ENCODE data around the gene NRXN3.

Gene NRXN3

DNA sequence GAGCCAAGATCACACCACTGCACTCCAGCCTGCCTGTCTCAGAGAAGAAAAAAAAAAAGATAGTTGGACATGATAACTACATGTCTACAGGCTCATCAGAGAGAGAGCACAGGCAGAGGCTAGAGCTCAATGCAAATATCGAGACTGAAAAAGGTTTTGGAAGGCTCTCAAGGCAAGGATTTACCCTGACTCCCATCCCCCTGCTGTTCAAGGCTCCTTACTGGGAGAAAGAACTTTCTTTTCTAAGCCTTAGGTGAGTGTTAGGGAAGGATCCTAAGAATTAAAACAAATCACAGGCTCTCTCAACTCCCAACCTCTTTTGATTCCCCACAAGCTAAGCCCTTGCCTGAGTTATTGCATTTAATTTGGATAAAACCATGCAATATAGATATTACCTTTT lies 1516.0 kb downstream of the NRXN3 start:
- DNase-seq = no peak

DNA sequence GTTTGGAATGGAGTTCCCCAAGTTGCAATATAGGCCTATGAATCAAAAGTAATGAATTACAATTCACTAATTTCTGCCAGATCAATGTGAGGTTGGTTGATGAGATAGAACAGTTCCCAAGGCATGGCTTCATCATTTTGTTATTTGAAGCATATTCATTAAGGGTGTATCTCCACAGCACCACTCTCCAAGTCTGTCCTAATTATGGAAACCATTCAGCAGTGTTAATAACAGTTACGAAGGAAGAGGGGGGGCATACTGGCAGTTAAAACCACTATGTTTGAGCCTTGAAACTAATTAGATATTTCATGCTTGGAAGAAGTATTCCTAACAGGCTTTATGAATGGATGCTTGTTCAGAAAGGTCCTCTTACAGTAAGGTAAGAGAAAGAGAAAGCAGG lies 1520.8 kb downstream of the NRXN3 start:
- DNase-seq = no peak

DNA sequence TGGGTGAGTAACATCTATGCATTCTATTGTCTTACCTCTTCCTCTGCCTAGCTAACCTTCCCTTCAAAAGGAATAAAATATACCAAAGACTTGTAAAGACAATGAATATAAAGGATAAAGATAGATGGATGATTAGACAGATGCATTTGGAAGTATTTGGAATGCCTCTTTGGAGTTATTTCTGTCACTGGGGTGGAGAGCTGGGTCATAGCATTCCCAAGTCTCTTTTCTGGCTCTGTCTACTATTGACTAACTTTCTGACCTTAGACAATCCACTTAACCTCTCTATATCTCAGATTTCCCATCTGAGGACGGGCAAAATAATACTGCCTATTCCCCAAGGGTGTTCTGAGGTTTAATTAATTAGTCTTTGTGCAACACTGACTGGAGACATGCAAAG lies 1523.8 kb downstream of the NRXN3 start:
- no peak for DNase-seq

DNA sequence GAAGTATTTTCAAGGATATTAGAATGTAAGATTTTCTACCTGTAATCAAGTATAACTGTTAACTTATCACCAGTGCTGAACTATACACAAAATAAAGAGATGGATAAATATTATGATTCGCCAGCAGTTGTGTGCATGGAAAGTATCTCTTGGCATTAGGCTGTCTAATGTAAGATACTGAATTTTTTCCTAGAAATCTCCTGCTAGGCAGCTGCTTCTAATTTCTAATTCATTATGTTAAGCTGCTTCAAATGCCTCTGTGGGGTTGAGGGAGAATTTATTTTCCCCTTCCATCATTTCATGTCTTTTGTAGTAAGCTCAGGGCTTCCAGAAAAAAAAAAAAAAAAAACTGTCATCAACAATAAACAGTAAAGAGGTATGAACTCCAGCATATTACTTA lies 1525.1 kb downstream of the NRXN3 start:
- no peak for DNase-seq

DNA sequence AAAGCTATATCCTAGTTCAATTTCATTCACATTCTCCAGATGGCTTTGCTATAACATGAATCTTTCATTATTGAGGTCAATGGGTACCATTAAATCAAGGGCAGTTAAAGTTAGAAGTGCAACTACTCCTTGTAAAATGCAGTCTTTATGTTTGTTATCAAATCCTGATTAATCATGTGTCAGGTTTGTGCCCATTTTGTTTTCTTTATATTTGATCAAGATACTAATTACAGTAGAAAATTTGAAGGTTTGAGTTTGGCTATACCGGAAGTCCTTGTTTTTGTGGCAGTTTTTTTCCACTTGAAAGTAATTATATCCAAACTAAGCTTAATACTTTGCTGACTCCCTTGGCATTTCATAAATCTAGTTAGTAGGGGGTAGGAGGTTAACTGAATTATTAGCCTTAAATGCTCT lies 1528.1 kb downstream of the NRXN3 start:
- no peak for DNase-seq

DNA sequence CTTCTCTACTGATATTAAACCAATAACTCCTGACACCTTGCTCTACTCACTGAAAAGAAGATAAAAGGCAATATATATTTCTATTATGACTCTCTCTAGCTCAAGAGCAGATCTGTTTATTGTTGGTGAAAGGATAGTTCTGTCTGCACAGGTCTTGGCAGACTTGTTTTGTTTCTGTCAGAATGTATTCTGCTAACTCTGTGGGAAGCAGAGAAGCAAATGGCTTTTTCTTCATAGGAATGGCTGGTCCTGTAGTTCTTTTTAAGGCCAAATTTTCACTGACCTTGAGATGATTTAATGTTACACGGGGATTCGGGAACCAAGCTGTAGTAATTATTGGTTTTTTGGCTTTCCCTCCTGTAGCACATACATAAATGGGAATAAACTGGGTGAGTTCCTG lies 1529.0 kb downstream of the NRXN3 start:
- no peak for DNase-seq

DNA sequence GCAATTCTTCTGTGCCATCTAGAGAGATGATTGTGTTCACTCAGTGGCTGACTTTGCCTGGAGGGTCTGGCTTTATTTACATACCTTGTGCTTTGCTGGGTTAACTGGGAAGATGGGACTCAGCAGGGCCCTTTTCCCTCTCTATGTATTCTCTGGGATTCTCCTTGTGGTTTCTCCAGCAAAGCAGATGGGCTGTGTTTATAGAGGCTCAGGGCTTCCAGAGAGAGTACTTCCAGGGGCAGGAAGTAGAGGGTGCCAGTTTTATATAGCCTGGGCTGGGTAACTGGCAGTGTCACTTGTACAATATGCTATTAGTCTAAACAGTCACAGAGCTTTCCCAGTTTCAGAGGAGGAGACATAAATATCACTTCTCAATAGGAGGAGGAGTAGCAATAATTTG lies 1531.2 kb downstream of the NRXN3 start:
- DNase-seq = no peak

DNA sequence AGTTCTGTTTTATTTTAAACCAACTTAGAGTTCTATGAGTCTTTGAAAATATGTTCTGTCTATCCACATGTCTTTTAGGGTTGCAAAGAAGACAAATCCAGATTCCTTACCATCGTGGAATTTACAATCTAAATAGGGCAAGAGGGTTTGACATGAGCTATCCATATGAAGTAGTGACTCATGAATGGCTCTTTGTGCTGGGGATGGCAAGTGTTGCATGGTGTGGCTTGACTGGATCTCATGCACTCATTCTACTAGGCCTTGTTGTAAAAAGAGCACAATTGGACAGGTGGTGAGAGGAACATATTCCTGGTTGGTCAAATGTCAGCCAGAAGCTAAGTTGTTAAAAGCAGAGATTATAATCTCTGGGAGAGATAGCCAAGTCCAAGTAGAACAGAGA lies 1532.0 kb downstream of the NRXN3 start:
- DNase-seq = no peak

DNA sequence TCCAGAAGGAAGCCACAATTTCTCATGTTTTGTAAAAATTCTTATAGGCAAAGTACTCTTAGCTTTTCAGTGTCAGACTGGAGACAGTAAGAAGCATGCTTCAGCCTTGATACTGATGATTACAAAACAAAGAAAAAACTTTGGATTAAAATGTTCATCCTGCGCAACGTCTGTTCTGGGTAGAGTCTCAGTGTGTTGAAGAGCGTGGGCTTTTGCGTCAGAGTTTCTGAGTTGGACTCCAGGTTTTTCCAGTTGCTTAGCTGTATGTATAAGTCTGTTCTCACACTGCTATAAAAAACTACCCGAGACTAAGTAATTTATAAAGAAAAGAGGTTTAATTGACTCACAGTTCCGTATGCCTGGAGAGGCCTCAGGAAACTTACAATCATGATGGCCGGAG lies 1533.0 kb downstream of the NRXN3 start:
- DNase-seq = no peak

DNA sequence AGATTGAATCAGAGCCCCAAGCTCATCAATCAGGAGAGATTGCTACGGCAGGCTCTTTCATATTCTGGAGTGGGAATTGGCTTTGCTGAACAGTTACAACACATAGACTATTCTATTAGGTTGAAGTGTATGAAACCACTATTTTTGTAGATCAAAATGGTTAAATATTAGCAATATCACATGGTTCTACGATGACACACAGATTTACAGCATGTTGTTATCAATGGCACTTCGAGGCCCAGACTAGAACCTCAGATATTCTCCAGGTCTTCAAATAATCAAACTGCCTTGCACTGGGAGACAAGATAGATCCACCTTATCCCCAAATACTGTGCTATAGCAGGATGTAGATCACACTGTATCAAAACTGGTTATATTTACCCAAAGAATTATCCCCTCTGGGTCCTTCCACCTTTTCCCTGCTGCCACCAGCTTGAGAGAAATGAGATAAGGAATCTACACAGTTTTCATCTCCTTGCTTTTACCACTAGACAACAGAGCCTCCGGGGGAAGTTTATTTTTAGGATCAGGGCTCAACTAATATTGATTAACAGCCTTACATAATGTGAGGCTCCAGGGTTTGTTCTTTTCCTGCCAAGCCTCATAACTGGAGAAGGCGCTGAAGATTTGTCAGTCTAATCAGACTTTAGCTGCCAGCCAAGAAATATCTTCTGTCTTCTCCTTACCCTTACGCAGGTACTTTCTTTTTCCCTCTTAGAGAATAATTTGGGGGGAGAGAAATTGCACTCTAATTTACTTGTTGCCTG lies 1534.1 kb downstream of the NRXN3 start:
- no peak for DNase-seq

DNA sequence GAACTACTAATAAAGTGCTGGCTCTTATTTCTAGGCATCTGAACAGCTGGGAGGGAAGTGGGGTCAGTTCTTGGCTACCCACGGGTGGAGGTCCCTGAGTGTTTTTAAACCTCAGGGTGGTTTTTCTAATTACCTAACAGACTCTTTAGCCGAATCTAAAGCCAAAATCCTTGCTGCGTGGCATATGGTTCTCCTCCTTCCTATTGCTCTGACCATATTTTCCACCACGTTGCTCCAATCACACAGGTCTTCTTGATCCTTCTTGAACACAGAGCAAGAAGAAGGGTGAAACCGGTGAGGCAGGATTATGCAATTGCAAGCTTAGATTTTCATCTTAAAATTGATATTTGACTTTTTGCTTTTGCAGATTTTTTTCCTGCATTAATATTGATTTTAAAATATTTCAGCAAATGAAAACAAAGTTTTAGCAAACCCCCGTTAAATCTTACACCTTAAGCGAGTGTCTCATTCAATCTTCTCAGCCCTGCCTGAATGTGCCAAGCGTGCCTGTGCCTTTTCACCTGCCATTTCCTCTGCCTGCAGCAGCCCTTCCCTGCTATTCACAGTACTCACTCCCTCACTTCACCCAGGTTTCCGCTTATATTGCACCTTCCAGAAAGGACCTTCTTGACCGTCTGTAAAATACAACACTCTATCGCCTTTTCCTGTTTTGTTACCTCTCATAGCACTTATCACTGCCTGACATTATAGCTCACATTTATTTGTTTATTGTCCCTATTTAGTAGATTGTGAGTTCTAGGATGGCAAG lies 1535.1 kb downstream of the NRXN3 start:
- DNase-seq = no peak

DNA sequence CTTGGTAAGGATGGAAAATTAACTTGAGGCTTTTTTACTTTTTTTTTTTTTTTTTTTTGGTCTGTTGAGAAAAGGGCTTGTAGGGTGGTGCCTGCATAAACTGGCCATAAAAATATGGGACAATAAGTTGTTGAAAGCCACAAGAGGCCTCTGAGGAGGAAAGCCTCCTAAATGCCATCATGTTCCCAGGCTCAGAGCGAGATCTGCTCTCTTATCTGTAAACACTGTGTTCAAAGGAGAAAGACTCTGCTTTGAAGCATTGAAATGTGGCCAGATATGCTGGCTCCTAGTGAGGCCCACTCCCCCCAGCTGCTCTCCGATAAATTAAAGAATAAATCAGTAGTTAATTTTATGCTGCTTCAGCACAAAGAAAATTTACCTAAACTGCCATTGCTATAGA lies 1536.2 kb downstream of the NRXN3 start:
- no peak for DNase-seq

DNA sequence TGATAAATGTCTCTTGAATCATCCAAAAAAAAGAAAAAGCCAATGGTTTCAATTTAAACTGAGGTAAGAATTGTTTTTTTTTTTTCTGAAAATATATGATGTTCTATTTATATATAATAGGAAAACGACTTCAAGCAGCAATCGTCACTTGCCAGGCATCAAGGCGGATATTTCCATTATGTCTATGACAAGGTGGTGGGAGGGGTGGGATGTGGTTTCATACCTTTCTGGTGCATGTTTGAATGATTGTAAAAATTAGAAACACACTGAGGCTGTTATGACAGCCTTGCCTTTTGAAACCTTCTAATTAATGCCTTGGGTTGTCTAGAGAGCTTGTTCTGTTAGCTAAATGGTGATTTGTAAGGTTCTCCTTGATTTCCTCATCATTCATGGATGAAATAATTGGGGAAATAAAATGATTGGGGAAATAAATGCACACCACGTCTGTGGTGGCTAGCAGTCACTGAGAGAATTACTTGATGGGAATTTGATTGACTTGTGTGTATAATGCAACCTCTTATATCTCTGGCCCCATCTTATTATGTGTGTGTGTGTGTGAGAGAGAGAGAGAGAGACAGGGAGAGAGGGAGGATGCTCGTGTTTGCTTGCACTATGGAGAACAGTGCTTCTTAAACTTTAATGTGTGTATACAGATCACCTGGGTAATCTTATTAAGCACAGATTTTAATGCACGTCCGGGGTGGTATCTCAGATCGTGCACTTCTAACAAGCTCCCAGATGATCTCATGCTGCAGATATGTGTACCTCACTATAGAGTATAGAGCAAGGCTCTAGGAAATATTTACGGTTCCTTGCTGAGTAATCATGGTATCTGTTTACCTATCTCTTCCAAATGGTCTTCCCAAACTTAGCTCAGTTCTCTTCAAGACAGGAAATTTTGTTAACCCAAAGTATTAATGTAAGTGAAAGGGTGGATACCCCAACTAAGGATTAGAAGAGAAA lies 1538.5 kb downstream of the NRXN3 start:
- DNase-seq = no peak

DNA sequence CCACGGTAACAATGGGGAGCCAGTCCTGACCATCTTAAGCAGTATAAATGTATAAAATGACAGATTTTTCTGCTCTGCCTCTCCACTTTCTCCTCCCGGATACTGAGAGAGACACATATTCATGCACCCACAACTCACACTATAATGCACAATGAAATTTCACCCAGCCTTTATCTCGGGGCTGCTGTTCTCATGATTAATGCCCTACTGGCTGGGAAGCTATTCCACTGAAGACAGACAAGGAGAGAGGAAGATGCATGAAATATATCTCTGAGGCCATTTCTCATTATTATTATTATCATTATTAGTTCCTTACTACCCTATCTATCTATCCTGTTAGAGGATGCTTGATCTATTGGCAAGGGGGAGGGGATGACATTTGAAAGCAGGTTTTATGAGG lies 1539.4 kb downstream of the NRXN3 start:
- no peak for DNase-seq

DNA sequence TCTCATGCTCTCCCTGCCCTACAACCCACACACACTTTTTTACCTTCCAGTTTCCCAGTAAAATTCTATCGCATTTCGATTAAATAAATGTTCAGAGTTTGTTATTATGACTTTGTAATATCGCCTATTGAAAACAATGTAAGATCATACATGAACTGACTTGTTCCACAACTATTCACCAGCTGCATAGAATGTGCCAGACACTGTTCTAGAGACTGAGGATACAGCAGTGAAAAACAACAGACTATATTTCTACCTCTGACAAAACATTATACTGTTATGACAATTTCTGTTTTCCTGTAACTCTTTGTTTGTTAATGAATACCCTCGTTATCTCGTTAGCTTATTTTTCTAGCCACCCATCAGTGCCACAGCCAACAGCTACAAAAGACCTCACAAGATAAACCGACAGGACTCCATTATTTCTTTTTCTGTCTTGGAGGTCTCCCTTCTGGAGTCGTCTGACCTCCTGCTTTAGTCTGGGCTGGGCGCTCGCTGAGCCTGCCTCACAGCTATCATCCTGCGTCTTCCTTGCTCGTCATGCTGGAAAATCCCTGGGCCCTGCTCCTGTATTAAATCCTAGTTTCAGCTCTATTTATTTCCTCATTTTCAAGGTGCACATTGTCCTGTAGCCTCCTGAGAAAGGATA lies 1542.3 kb downstream of the NRXN3 start:
- DNase-seq = no peak

DNA sequence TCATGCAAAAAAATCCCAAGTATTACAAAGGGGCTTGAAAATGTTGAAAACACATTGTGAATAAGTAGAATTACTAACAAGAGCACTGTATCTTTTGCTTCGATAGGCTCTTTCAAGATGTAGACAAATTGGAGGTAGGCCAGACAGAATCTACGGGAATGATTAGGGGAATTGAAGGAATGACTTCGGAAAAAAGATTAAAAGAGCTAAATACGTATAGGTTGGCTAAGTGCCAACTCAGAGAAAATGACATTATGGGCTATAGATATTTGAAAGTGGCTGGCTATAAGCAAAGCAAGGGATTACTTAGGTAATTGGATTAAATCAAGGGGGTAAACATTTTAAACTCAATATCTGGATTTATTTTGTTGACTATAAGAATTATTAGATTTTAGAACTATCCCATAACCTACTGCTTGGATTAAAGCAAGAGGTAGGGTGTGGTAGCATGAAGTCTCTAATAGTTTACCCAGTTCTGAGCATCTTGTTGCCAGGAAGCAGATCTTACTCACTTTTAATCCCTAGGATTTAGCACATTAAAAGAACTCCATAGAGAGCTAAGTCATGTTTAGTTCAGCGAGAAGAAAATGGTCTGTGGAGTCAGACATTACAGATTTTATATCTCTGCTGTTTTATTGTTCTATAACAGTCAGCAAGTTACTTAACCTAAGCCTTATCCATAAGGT lies 1551.4 kb downstream of the NRXN3 start:
- DNase-seq = no peak

DNA sequence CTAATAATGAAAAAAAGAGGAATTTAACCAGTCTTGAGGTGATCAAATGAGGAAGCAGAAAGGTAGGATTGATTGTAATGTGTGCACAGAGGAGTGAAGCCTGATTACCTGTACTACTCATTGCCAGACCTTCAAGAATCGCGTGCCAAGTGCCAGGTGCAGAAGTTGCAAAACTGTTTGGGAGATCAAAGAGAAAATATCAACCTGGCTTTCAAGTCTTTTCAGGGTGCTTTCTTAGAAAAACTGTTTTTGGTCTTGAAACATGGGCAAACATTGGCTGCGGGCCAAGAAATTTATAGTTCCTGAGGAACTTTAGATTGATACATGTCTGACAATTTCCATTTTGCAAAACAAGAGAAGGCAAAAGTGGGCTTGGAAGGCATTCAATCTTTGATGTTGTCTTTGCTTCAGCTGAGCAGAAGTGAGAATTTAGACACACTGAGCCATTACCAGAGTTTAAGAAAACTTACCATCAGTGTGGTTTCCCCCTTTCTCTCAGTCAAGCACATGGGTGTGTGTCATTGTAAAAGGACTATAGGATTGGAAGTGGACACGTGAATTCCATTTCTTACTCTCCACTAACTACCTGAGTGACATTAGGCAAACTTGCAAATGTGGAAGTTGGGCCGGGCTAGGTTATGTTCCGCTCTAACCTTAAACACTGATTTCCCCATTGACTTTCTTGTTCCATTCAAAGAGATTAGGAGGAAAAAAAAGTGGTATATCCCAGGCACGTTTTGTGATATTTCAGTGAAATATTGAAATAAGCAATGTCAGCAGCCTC lies 1555.0 kb downstream of the NRXN3 start:
- no peak for DNase-seq

DNA sequence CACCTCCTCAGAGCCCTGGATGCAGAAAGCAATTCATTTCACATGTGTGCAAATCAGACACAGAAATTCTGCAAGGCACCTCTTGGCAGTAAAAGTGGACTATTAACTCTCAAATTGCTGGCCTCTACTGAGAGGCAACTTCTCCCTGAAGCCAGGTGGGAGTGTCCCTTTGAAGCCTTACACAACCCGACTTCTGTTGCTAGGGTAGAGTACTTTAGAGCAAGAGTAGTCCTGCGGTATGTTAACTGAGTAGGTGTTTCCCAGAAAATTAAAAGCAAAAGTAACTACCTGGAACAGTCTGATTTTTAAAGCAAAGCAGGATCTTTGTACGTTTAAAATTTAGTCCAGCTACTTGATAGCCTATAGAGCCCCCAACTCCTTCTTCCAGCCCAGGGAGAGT lies 1557.7 kb downstream of the NRXN3 start:
- DNase-seq = no peak

DNA sequence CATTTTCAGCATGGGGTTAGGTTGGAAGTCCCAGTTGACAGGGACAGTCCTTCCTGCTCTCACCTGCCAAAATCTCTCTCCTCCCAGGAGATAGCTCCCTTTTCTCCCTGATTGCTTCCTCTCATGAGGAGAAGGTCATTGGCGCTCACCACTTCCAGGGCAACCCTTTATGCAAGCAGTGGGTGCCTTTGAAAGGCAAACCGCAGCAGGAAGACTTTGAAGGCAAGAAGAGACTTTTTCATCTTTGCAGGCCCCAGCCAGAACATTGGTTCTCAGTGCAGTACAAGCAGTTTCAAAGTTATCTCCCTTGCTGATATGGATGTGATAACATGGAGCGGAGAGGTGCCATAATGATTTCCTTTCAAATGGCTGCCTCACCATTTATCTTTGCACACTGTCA lies 1558.2 kb downstream of the NRXN3 start:
- DNase-seq = no peak

DNA sequence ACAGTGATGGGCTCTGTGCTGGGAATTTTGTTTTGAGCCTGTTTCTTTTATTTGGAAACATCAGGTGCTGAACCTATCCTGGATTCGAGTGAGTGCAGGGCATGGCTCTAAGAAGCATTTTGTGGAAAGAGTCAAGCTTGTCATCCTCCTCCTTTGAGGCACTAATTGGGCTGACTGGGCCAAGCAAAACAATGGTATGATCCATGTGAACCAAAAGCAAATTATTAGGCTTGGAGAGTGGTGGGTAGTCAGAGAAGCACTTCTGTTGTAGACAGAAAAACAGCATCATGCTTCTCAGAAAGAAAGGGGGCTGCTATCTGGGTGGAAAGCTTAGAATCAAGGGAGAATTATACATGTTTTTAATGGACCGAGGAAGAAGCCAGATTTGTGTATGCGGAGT lies 1559.6 kb downstream of the NRXN3 start:
- no peak for DNase-seq

DNA sequence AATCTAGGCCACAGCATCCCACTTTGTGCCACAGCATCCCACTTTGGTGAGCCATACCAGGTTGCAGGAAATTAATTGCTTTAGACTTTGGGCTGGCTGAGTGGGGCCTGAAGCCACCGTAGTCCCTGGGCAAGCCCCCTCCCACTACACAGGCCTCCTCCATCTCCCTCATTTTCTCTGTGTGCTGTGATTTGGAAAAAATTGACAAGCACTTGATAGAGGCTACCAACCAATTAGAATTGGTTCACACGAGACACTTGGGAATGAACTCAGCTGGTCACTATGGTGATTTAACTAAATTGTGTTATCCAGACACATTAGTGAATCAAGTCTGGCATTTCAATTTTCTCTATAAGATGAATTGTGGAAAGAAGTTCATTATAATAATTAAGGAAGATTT lies 1560.0 kb downstream of the NRXN3 start:
- no peak for DNase-seq
